GM13977 (cell line): ENCODE measurements around the gene TRIM8.

ENCODE experiments used
- DNase-seq: peaks from one replicate; pipeline ENCODE4 v3.0.0; 2012; ENCODE audit warnings: low spot score
- CTCF ChIP-seq: IDR thresholded peaks from 2 replicates; pipeline ENCODE4 v1.5.1; 2012; ENCODE audit warnings: mild to moderate bottlenecking, control low read depth; ENCODE audit not compliant: insufficient read depth; ENCODE audit errors: extremely low read depth, missing control alignments
- in situ Hi-C: fragments of 300-500 bp; cut with MboI; formaldehyde crosslinking; loops from one replicate; pipeline ENCODE4 v1.12.0; 2022; ENCODE audit warnings: low sequenced_read_pairs, low pct_unique_long_range_greater_than_20kb, mixed read lengths, inconsistent platforms; ENCODE audit not compliant: unreplicated experiment

Gene TRIM8

GRCh38 chr10:102676534-102677315 lies 32.4 kb downstream of the TRIM8 start:
- TF ChIP-seq CTCF, result no peak
- DNase-seq, result peak; percentile 3
- in situ Hi-C loops, result no loop called here

GRCh38 chr10:102677331-102678067 lies 33.2 kb downstream of the TRIM8 start:
- TF ChIP-seq CTCF, result no peak
- DNase-seq, result peak; percentile 2
- in situ Hi-C loops, result no loop called here

GRCh38 chr10:102678068-102678400 lies 33.8 kb downstream of the TRIM8 start:
- in situ Hi-C loops, result no loop called here
- DNase-seq, result peak; percentile 1
- TF ChIP-seq CTCF, result no peak

GRCh38 chr10:102678842-102679289 lies 34.6 kb downstream of the TRIM8 start:
- DNase-seq, result no peak
- TF ChIP-seq CTCF, result peak; percentile 81
- in situ Hi-C loops, result no loop called here

- no peak for DNase-seq
- TF ChIP-seq CTCF, result no peak
- in situ Hi-C loops, result no loop called here
These were observed 35.3 kb downstream of the TRIM8 start for GRCh38 chr10:102679596-102679995.

GRCh38 chr10:102681696-102682095 lies 37.4 kb downstream of the TRIM8 start:
- DNase-seq, result no peak
- in situ Hi-C loops, result no loop called here
- no peak for TF ChIP-seq CTCF
